GM13977 (cell line): ENCODE results near the gene TMEM273.
A peak's percentile ranks its signal among the peaks of the same experiment; 100 is the strongest.

ENCODE experiments used
- DNase-seq: peaks from one replicate; pipeline ENCODE4 v3.0.0; 2012; ENCODE audit warnings: low spot score
- in situ Hi-C: fragments of 300-500 bp; cut with MboI; formaldehyde crosslinking; loops from one replicate; pipeline ENCODE4 v1.12.0; 2022; ENCODE audit warnings: low sequenced_read_pairs, low pct_unique_long_range_greater_than_20kb, mixed read lengths, inconsistent platforms; ENCODE audit not compliant: unreplicated experiment
- TF ChIP-seq, protein P1 (sequence below): IDR thresholded peaks from 2 replicates; pipeline ENCODE4 v1.5.1; 2012; ENCODE audit warnings: mild to moderate bottlenecking, control low read depth; ENCODE audit not compliant: insufficient read depth; ENCODE audit errors: extremely low read depth, missing control alignments

Gene TMEM273

DNA sequence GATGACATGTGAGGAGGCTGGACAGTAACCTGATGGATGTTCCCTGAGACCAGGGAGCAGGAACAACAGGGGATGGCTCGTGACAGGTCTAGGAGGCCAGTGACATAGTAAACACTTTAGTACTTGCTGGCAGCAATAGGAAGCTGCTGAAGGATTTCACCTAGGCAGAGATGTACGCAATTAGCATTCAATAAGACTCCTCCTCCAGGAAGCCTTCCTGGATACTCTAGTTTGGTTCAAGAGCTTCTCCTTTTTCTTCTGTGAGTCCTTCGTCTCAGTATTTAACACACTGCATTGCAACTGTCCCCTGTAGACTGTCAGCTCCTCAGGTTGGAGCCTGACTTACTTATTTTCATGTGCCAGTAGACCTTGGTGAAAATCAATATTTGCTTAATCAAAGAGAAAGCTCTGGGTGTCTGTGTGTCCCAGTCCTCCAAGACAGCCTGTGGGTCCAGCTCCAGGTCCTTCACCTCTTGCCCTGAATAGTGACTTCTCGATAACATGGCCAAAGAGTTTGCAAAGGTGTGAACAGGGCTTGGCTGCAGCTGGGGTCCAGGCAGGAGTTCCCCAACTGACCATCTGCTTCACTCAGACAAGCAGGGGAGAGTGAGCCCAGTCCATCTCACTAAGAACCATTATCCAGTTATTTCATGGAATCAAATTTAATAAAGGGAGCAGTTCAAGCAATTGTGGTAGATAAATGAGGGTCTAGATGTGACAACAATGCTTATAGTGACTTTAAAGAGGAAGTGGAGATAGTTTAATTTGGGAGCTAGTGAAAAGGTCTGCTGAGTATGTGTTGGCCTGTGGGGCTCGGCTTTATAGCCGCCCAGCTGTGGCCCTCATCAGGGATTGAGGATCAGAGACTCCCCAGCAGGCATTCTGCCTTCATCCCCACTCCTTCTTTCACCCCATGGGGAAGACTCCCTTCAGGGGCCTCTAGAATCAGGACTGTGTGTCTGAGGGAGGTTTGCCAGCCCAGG, 9.4 kb downstream of the TMEM273 start:
- DNase-seq, result no peak
- TF ChIP-seq, protein P1, sequence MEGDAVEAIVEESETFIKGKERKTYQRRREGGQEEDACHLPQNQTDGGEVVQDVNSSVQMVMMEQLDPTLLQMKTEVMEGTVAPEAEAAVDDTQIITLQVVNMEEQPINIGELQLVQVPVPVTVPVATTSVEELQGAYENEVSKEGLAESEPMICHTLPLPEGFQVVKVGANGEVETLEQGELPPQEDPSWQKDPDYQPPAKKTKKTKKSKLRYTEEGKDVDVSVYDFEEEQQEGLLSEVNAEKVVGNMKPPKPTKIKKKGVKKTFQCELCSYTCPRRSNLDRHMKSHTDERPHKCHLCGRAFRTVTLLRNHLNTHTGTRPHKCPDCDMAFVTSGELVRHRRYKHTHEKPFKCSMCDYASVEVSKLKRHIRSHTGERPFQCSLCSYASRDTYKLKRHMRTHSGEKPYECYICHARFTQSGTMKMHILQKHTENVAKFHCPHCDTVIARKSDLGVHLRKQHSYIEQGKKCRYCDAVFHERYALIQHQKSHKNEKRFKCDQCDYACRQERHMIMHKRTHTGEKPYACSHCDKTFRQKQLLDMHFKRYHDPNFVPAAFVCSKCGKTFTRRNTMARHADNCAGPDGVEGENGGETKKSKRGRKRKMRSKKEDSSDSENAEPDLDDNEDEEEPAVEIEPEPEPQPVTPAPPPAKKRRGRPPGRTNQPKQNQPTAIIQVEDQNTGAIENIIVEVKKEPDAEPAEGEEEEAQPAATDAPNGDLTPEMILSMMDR, result no peak
- in situ Hi-C loops, result loop anchor here (25.0 kb wide), 1 partner anchor 516 kb away; no protein-coding TSS in a partner anchor

DNA sequence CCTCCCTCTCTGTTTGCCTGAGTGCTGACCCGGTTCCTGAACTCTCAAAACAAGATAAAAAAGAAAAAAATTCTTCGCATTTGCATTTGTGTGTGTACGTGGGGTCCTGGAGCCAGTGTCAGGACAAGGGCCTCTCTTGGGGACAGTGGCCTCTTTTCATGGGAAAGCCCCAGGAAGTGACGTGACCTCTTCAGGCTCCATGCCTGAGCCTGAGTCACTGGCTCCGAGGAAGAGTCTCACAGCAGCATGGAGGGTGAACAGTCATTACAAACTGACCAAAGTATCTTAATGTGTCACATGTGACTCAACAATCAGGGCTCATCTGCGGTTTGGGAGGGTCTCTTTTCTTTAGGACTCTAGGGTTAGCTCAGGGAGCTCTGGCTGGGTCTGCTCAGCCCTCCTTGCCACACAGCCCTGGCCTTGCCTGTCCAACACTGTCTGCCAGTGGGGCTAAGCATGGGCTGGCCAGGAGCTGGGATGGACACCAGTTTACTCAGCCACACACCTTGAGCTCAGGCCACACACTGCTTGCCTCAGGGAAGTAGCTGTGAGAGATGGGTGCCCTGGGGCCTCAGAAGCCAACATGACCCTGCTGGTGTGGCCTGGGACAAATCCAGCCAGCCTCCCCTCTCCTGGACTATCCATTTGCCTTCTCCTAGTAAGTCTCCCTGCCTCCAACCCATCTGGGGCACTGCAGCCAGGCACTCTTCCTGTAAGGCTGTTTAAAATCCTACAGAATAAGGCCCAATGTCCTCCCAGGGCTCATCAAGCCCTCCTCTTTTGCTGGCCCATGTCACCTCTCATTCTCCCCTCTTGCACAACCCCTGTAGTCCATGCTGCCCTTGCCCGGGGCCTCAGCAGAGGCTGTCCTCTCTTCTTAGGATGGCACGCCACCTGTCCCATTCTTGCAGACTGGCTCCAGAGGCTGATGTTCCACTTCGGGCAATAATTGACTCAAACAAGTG, 10.5 kb downstream of the TMEM273 start:
- in situ Hi-C loops, result loop anchor here (25.0 kb wide), 1 partner anchor 515 kb away; no protein-coding TSS in a partner anchor
- peak; percentile 81 for DNase-seq
- TF ChIP-seq, protein P1, result no peak

DNA sequence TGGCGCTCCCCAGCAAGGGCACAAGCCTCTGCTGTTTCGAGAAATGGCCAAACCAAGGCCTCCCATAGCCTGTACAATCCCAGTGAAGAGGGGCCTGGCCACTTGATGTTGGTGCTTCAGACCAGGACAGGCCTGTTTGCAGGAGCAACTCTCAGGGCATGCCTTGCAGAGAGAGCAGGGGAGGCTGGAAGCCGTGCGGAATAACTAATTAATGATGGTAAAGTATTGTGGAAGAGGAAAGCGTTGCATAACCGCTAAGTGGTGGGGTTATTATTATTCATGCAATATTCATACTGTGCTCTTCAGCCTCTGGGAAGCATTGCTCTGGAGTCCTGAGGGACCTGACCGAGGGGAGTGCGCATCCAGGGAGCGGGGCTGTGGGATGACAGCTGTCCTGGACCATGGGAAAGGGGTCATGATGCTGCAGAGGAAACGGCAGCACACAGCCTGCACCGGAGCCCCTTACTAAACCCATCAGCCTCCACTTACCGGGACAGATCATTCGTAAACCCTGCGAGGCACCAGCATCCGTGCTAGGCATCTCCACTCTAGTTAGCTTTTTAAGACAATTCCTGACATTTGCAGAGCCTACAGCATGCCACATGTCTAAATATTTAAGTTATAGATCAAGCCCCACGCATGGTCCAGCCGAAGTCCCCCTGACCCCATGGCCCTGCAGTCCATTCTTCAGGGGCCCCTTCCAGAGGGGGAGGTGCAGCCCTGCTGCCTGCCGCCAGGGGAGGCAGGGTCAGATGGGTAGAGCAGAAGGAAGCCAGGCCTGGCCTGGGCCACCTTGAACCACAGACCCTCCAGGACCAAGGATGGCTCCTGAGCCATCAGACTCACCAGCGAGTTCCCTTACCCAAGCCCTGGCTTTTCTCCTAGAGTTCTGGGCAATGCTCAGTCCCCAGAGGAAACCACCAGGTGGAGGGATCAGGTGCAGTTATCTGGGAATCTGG, 11.6 kb downstream of the TMEM273 start:
- TF ChIP-seq, protein P1, result no peak
- in situ Hi-C loops, result loop anchor here (25.0 kb wide), 1 partner anchor 514 kb away; no protein-coding TSS in a partner anchor
- no peak for DNase-seq

DNA sequence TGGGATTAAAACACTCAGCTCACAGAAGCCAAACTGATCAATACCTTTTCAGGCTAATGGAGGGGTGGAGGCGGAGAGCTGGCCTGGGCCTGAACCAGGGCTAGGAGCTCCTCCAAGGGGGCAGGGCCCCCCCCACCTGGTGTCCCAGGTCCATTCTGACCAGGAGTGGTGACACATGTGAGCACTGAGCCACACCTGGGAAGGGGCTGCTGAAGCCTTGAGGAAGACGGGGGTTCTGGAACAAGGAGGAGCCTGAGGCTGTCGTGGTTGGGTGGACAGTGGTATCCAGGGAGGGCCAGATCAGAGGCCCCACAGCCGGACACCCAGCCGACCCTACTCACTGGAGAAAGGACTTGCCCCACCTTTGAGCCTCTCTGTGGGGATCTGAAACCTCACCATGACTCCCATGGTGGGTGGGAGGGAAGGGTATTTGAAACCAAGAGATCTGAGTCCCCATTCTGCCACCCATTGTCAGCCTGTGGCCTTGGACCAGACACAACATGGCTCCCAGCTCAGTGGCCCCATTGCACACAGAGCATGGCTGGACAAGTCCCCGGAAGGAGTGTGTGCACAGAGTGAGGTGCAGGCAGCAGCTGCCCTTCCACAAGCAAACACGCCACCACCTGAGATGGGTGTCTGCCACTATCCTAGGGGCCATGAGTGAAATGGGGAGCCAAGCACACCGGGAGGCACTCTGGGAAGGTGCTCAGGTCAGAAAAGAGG, 12.4 kb downstream of the TMEM273 start:
- TF ChIP-seq, protein P1, result no peak
- in situ Hi-C loops, result loop anchor here (25.0 kb wide), 1 partner anchor 513 kb away; no protein-coding TSS in a partner anchor
- DNase-seq, result no peak

DNA sequence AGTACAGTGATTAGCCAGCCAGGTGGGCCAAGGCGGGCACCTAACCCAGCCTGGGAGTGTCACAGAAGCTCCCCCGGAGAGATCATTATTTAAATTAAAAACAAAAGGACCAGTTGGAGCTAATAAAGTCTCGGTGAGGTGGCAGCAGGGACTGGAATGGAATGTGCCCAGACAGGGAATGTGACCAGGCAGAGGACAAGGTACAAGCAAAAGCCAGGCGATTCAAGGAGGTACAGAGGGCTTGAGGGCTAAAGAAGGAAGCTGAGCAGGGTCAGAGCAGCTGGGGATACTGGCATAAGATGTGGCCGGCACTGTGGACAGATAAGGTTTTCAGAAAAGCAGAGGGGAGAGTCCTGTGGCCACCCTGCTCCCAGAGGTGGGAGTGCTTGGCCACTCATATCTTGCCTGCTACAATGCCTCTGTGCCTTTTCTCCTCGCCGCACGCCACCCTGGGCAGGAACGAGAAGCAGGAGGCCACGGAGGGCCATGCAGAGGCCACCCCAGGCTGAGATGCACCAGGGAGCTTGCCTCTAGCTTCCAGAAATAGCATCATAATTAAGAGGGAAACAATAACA, 13.2 kb downstream of the TMEM273 start:
- in situ Hi-C loops, result loop anchor here (25.0 kb wide), 1 partner anchor 513 kb away; no protein-coding TSS in a partner anchor
- TF ChIP-seq, protein P1, result no peak
- DNase-seq, result no peak
